OCI-LY7 (cell line): ENCODE results near the gene ZMIZ1. TPM values are rescaled to one million over a fixed set of nuclear protein-coding genes. Genes with fewer than 3 reads are reported as not detected.

Source experiments
- BruUV-seq: library from RNA; stranded (reverse); fragments of 400-500 nt; replicated peaks from 2 replicates; lab custom pipeline; 2021; lab: Mats Ljungman, UMichigan
- CTCF ChIA-PET: fragments of 300-600 bp; sonication (Branson Sonifier 250); formaldehyde crosslinking; loops from one replicate; lab custom pipeline; 2022; ENCODE audit warnings: antibody characterized with exemption; ENCODE audit not compliant: unreplicated experiment; lab: Charles Lee
- POLR2A ChIA-PET: fragments of 300-600 bp; sonication (Branson Sonifier 250); formaldehyde crosslinking; loops from one replicate; lab custom pipeline; 2022; ENCODE audit warnings: antibody characterized with exemption; lab: Charles Lee
- DNase-seq: peaks from one replicate; pipeline ENCODE4 v3.0.0-alpha.2; 2015; ENCODE audit warnings: low spot score
- H2AFZ ChIP-seq: fragments of 200-600 bp; sonication (generic), shearing (Covaris generic); 2 replicates; pipeline ENCODE4 v1.6.1; 2014; ENCODE audit warnings: mild to moderate bottlenecking, antibody characterized with exemption, low read length, moderate library complexity
- H3K27ac ChIP-seq: fragments of 200-600 bp; sonication (generic); 2 replicates; pipeline ENCODE4 v1.5.1; 2014; ENCODE audit warnings: mixed run types, low read depth, mild to moderate bottlenecking, moderate library complexity, low read length, inconsistent platforms; ENCODE audit not compliant: poor library complexity, severe bottlenecking
- H3K36me3 ChIP-seq: fragments of 200-600 bp; sonication (generic); 2 replicates; pipeline ENCODE4 v1.6.1; 2014; ENCODE audit warnings: mild to moderate bottlenecking, antibody characterized with exemption, low read length, moderate library complexity, mixed read lengths; ENCODE audit not compliant: insufficient read depth
- H3K4me1 ChIP-seq: fragments of 200-600 bp; sonication (generic); 2 replicates; pipeline ENCODE4 v1.5.1; 2014; ENCODE audit warnings: mild to moderate bottlenecking, low read length; ENCODE audit not compliant: insufficient read depth, poor library complexity, severe bottlenecking
- H3K4me2 ChIP-seq: fragments of 200-600 bp; sonication (generic); 2 replicates; pipeline ENCODE4 v1.6.1; 2014; ENCODE audit warnings: mild to moderate bottlenecking, low read length
- H3K4me3 ChIP-seq: fragments of 200-600 bp; sonication (generic); 2 replicates; pipeline ENCODE4 v1.5.1; 2014; ENCODE audit warnings: mild to moderate bottlenecking, low read depth, low read length; ENCODE audit not compliant: poor library complexity, severe bottlenecking
- H3K79me2 ChIP-seq: fragments of 200-600 bp; sonication (generic); 2 replicates; pipeline ENCODE4 v1.6.1; 2016; ENCODE audit warnings: low read depth, mild to moderate bottlenecking, low read length, moderate library complexity, mixed read lengths; ENCODE audit not compliant: insufficient read depth
- H3K9me2 ChIP-seq: fragments of 200-600 bp; sonication (generic); 2 replicates; pipeline ENCODE4 v1.6.1; 2016; ENCODE audit warnings: mild to moderate bottlenecking, low read length, mixed read lengths; ENCODE audit not compliant: insufficient read depth
- H3K9me3 ChIP-seq: fragments of 200-600 bp; sonication (generic); 2 replicates; pipeline ENCODE4 v1.6.1; 2014; ENCODE audit warnings: mild to moderate bottlenecking, mixed run types, low read length, mixed read lengths
- H4K20me1 ChIP-seq: fragments of 200-600 bp; sonication (generic); 2 replicates; pipeline ENCODE4 v1.6.1; 2014; ENCODE audit warnings: mild to moderate bottlenecking, antibody characterized with exemption, low read length, moderate library complexity, mixed read lengths; ENCODE audit not compliant: insufficient read depth
- CTCF ChIP-seq: fragments of 200-600 bp; sonication (generic); conservative IDR thresholded peaks from 2 replicates; pipeline ENCODE4 v1.5.1; 2014; ENCODE audit warnings: mild to moderate bottlenecking, antibody characterized with exemption, low read length, moderate library complexity, mixed read lengths
- EZH2phosphoT487 ChIP-seq: fragments of 200-600 bp; sonication (generic); IDR thresholded peaks from 2 replicates; pipeline ENCODE4 v1.6.1; 2018; ENCODE audit warnings: low read depth, borderline replicate concordance, mild to moderate bottlenecking, mixed run types, antibody characterized with exemption, low read length, moderate library complexity, mixed read lengths
- intact Hi-C: fragments of 100-400 bp; cut with micrococcal nuclease; formaldehyde crosslinking; loops from one replicate; pipeline ENCODE4 v1.10.0; 2022; ENCODE audit not compliant: unreplicated experiment
- total RNA-seq, 2 experiments: library from RNA; depleted of rRNA in 1 of 2; stranded (reverse); fragments of >200 nt in 1 of 2; shearing (Covaris generic) in 1 of 2; gene quantifications; 2 replicates each; pipeline ENCODE4 v1.2.3, GENCODE V29; 2014 to 2022

The ZMIZ1 gene
- total RNA-seq, 2 experiments from 2014 or later = 20.4 to 66.9 TPM

- no peak for TF ChIP-seq EZH2phosphoT487
- Histone ChIP-seq H3K9me3 (no peaks in the 10 kb centered on the region), H3K79me2 (no peaks in the 10 kb centered on the region), H3K4me3 (no peak overlapping the region), H3K4me2 (no peak overlapping the region), H4K20me1 (no peaks in the 10 kb centered on the region), H2AFZ (no peak overlapping the region), H3K9me2 (no peaks in the 10 kb centered on the region), H3K27ac (no peak overlapping the region), H3K36me3 (no peaks in the 10 kb centered on the region), H3K4me1 (no peaks in the 10 kb centered on the region)
- intact Hi-C loops = no loop called here
- POLR2A ChIA-PET = interaction anchor here (1.3 kb wide), 1 partner anchor 15 kb away, joined by 3 read pairs; no protein-coding TSS in a partner anchor
- CTCF ChIA-PET = interaction anchor here (0.6 kb wide), 1 partner anchor 86 kb away, joined by 3 read pairs; no protein-coding TSS in a partner anchor
- BruUV-seq = no TSS peak
- no peak for DNase-seq
Observed at GRCh38 chr10:79047875-79048638, 20.7 kb upstream of the ZMIZ1 start.

GRCh38 chr10:79048639-79049550 lies 19.9 kb upstream of the ZMIZ1 start:
- Histone ChIP-seq H3K79me2 (no peaks in the 10 kb centered on the region), H3K36me3 (no peaks in the 10 kb centered on the region), H3K4me2 (no peak overlapping the region), H2AFZ (no peak overlapping the region), H3K27ac (no peak overlapping the region), H3K4me3 (no peak overlapping the region), H3K4me1 (no peaks in the 10 kb centered on the region), H4K20me1 (no peaks in the 10 kb centered on the region), H3K9me3 (no peaks in the 10 kb centered on the region), H3K9me2 (no peaks in the 10 kb centered on the region)
- BruUV-seq = no TSS peak
- ChIA-PET CTCF (no interaction called here), POLR2A (no interaction called here)
- DNase-seq = no peak
- TF ChIP-seq CTCF (no peak), EZH2phosphoT487 (no peak)
- intact Hi-C loops = no loop called here
